CD14-positive monocyte (primary cell): Measurements from ENCODE around the gene ZNF138. TPM values are rescaled to one million over a fixed set of nuclear protein-coding genes. Genes with fewer than 3 reads are reported as not detected.

Source experiments
- DNase-seq, 3 donors: peaks; one replicate each; pipeline ENCODE4 v3.0.0-alpha.2; 2011 to 2022
- H2AFZ ChIP-seq: 2 replicates; pipeline ENCODE4 v1.6.0; 2012; ENCODE audit warnings: mild to moderate bottlenecking, low read depth, low read length, inconsistent platforms; ENCODE audit not compliant: insufficient read depth, poor library complexity, severe bottlenecking
- H3K27ac ChIP-seq, 2 donors: 1 replicate in 1 of 2; 2 replicates in 1 of 2; pipeline ENCODE4 v1.5.1; 2012 to 2013; ENCODE audit warnings: low read length in 2 of 2, control low read depth in 1 of 2, inconsistent platforms in 1 of 2, low read depth in 1 of 2, mild to moderate bottlenecking in 1 of 2
- H3K27me3 ChIP-seq, 2 donors: one replicate each; pipeline versions ENCODE4 v1.6.0 to v1.6.1; 2011 to 2013; ENCODE audit warnings: low read length in 2 of 2; ENCODE audit not compliant: control insufficient read depth in 2 of 2, insufficient read depth in 2 of 2
- H3K36me3 ChIP-seq, 2 donors: replicated peaks in 1 of 2; 1 replicate in 1 of 2; 2 replicates in 1 of 2; pipeline versions ENCODE4 v1.5.1 to v1.6.1; 2012 to 2013; ENCODE audit warnings: low read length in 2 of 2, control low read depth in 1 of 2, inconsistent platforms in 1 of 2, mild to moderate bottlenecking in 1 of 2; ENCODE audit not compliant: insufficient read depth in 2 of 2, control insufficient read depth in 1 of 2
- H3K4me1 ChIP-seq, 2 donors: 1 replicate in 1 of 2; 2 replicates in 1 of 2; pipeline versions ENCODE4 v1.5.1 to v1.6.1; 2012 to 2013; ENCODE audit warnings: low read length in 2 of 2, control low read depth in 1 of 2, inconsistent platforms in 1 of 2, mild to moderate bottlenecking in 1 of 2, moderate library complexity in 1 of 2; ENCODE audit not compliant: insufficient read depth in 2 of 2, control insufficient read depth in 1 of 2
- H3K4me2 ChIP-seq: replicated peaks from 2 replicates; pipeline ENCODE3; 2012; ENCODE audit warnings: low read length, moderate library complexity, mild to moderate bottlenecking; ENCODE audit not compliant: poor library complexity, severe bottlenecking; ENCODE audit errors: extremely low read depth
- H3K4me3 ChIP-seq, 3 experiments: fragments of 200-600 bp in 1 of 3; sonication (generic) in 1 of 3; replicated peaks in 1 of 3; 1 replicate in 2 of 3; 2 replicates in 1 of 3; pipeline ENCODE4 v1.5.1; 2011 to 2013; ENCODE audit warnings: low read length in 3 of 3, mild to moderate bottlenecking in 3 of 3, control low read depth in 2 of 3, low read depth in 2 of 3, inconsistent platforms in 1 of 3, moderate library complexity in 1 of 3
- H3K79me2 ChIP-seq: 2 replicates; pipeline ENCODE4 v1.6.0; 2012; ENCODE audit warnings: mild to moderate bottlenecking, control low read depth, inconsistent platforms, low read length, moderate library complexity; ENCODE audit not compliant: insufficient read depth
- H3K9ac ChIP-seq: 2 replicates; pipeline ENCODE4 v1.6.0; 2017; ENCODE audit warnings: low read length, mild to moderate bottlenecking; ENCODE audit not compliant: insufficient read depth, poor library complexity, severe bottlenecking
- H3K9me3 ChIP-seq, 2 donors: replicated peaks in 1 of 2; 1 replicate in 1 of 2; 2 replicates in 1 of 2; pipeline versions ENCODE4 v1.5.1 to v1.6.1; 2012 to 2013; ENCODE audit warnings: low read length in 2 of 2, control low read depth in 1 of 2; ENCODE audit not compliant: control insufficient read depth in 1 of 2, insufficient read depth in 1 of 2
- H4K20me1 ChIP-seq: 2 replicates; pipeline ENCODE4 v1.6.0; 2012; ENCODE audit warnings: mild to moderate bottlenecking, low read length, control low read depth, moderate library complexity; ENCODE audit not compliant: insufficient read depth
- H3K27ac Mint-ChIP-seq, 7 donors: one replicate each; pipeline ENCODE4 v1.8.0; 2020; ENCODE audit warnings: mild to moderate bottlenecking in 7 of 7, mixed read lengths in 7 of 7, moderate library complexity in 6 of 7, inconsistent platforms in 2 of 7
- H3K27me3 Mint-ChIP-seq, 3 donors: one replicate each; pipeline ENCODE4 v1.8.0; 2021 to 2022; ENCODE audit warnings: low read depth in 3 of 3, mild to moderate bottlenecking in 3 of 3, mixed read lengths in 3 of 3, moderate library complexity in 3 of 3, inconsistent platforms in 1 of 3
- H3K36me3 Mint-ChIP-seq, 2 donors: one replicate each; pipeline ENCODE4 v1.8.0; 2020; ENCODE audit warnings: mixed read lengths in 2 of 2, inconsistent platforms in 1 of 2, mild to moderate bottlenecking in 1 of 2
- H3K4me1 Mint-ChIP-seq: one replicate; pipeline ENCODE4 v1.8.0; 2020; ENCODE audit warnings: mild to moderate bottlenecking, mixed read lengths
- H3K4me3 Mint-ChIP-seq, 2 donors: one replicate each; pipeline ENCODE4 v1.8.0; 2020; ENCODE audit warnings: mild to moderate bottlenecking in 2 of 2, mixed read lengths in 2 of 2, moderate library complexity in 1 of 2
- H3K9me3 Mint-ChIP-seq, 7 donors: one replicate each; pipeline ENCODE4 v1.8.0; 2020 to 2022; ENCODE audit warnings: mixed read lengths in 7 of 7, mild to moderate bottlenecking in 6 of 7, moderate library complexity in 6 of 7, inconsistent platforms in 2 of 7
- CTCF ChIP-seq: fragments of 200-600 bp; IDR thresholded peaks from one replicate; pipeline ENCODE4 v1.8.0; 2022; ENCODE audit warnings: antibody characterized with exemption, mild to moderate bottlenecking
- WGBS: methylation state at CpG from one replicate; pipeline ENCODE4 v1.1.5; 2013; ENCODE audit warnings: missing lambda C conversion rate; ENCODE audit not compliant: insufficient coverage; 5-methylcytosine and 5-hydroxymethylcytosine counted together
- intact Hi-C, 2 donors: fragments of 100-400 bp; cut with micrococcal nuclease; formaldehyde crosslinking; loops; one replicate each; pipeline versions ENCODE4 v1.15.0 to v1.15.1; 2023
- polyA plus RNA-seq, 3 donors: library from polyadenylated mRNA; depleted of rRNA in 1 of 3; unstranded in 2 of 3; stranded (reverse) in 1 of 3; fragments of 300-500 nt in 2 of 3; fragments of >200 nt in 1 of 3; fragmentation: Illumina TruSeq in 2 of 3; gene quantifications; 1 replicate in 2 of 3; 2 replicates in 1 of 3; pipeline ENCODE4 v1.2.3, GENCODE V29; 2012 to 2021

The ZNF138 gene
- polyA plus RNA-seq, 3 donors = 0.89 to 1.1 (median 1.1) TPM

GRCh38 chr7:64878684-64879083 lies 84.5 kb downstream of the ZNF138 start:
- peaks cover 100% of the 10 kb centered on the region in 2 donors for H3K9me3 ChIP-seq
- H3K9ac ChIP-seq = no peak overlapping the region
- Mint-ChIP-seq H3K4me3 (no peak overlapping the region), H3K4me1 (peaks cover 12% of the 10 kb centered on the region), H3K27ac (no peak overlapping the region), H3K36me3 (peaks cover 0 to 3% of the 10 kb centered on the region in 2 donors), H3K9me3 (peaks cover 76 to 98% (median 93%) of the 10 kb centered on the region in 7 donors), H3K27me3 (peaks cover 20 to 31% (median 29%) of the 10 kb centered on the region in 3 donors)
- H4K20me1 ChIP-seq = no peaks in the 10 kb centered on the region
- no peak overlapping the region for H2AFZ ChIP-seq
- no peaks in the 10 kb centered on the region for H3K79me2 ChIP-seq
- H3K36me3 ChIP-seq = no peaks in the 10 kb centered on the region
- no peak overlapping the region for H3K4me2 ChIP-seq
- H3K4me1 ChIP-seq = no peaks in the 10 kb centered on the region
- peaks cover 0 to 22% of the 10 kb centered on the region in 2 donors for H3K27me3 ChIP-seq
- no peak for TF ChIP-seq CTCF
- no peak overlapping the region for H3K27ac ChIP-seq
- intact Hi-C loops = no loop called here
- no peak for DNase-seq
- WGBS = 94% methylated on average over 3 of the region's 5 CpGs
- H3K4me3 ChIP-seq = no peak overlapping the region

GRCh38 chr7:64879086-64879730 lies 85.0 kb downstream of the ZNF138 start:
- no peak overlapping the region for H3K4me3 ChIP-seq
- no peaks in the 10 kb centered on the region for H3K4me1 ChIP-seq
- peaks cover 100% of the 10 kb centered on the region in 2 donors for H3K9me3 ChIP-seq
- 52% methylated on average over 5 of the region's 9 CpGs for WGBS
- H3K27me3 ChIP-seq = peaks cover 0 to 26% of the 10 kb centered on the region in 2 donors
- H3K9me3 Mint-ChIP-seq = peaks cover 76 to 98% (median 92%) of the 10 kb centered on the region in 7 donors
- H3K4me3 Mint-ChIP-seq = no peak overlapping the region
- intact Hi-C loops = no loop called here
- H3K27ac Mint-ChIP-seq = no peak overlapping the region
- H3K36me3 Mint-ChIP-seq = peaks cover 0 to 3% of the 10 kb centered on the region in 2 donors
- no peak overlapping the region for H3K27ac ChIP-seq
- TF ChIP-seq CTCF = no peak
- no peak overlapping the region for H3K9ac ChIP-seq
- peaks cover 24 to 37% (median 30%) of the 10 kb centered on the region in 3 donors for H3K27me3 Mint-ChIP-seq
- no peaks in the 10 kb centered on the region for H3K79me2 ChIP-seq
- H4K20me1 ChIP-seq = no peaks in the 10 kb centered on the region
- no peak overlapping the region for H2AFZ ChIP-seq
- H3K36me3 ChIP-seq = no peaks in the 10 kb centered on the region
- peaks cover 12% of the 10 kb centered on the region for H3K4me1 Mint-ChIP-seq
- DNase-seq = peak in 1 of 3 donors; percentile 0
- no peak overlapping the region for H3K4me2 ChIP-seq
